ENCODE measurements around the gene PRSS23. TPM values are rescaled to one million over a fixed set of nuclear protein-coding genes. Genes with fewer than 3 reads are reported as not detected.
"Not testable (repeated sequence)": the region's sequence is repeated elsewhere in the genome, so short reads cannot be mapped to it uniquely, and the experiment has no call there.

PRSS23 gene
- total RNA-seq, 4 donors from 2014 or later, result 28.8 to 126 (median 106) TPM

GRCh38 chr11:86816251-86816726 is 15.9 kb downstream of the PRSS23 start:
- intact Hi-C loops (cut with DNase I; ENCODE audit: low total_unique reads), result loop anchor here (5.0 kb wide), 1 partner anchor 359 kb away; no protein-coding TSS in a partner anchor
- H3K4me3 ChIP-seq, result no peak overlapping the region
- H3K9me3 ChIP-seq, result no peaks in the 10 kb centered on the region
- no peak for TF ChIP-seq POLR2A (IDR thresholded peaks at IDR 0.05)
- no peak for TF ChIP-seq CTCF (IDR thresholded peaks at IDR 0.05)
- peak overlapping the region; percentile 77 to 96 for H3K27ac ChIP-seq
- peak in 1 of 2 donors; percentile 54 for DNase-seq
- peaks cover 0 to 9% of the 10 kb centered on the region in 2 donors for H3K4me1 ChIP-seq
- H3K27me3 ChIP-seq, result no peaks in the 10 kb centered on the region
- H3K36me3 ChIP-seq, result no peaks in the 10 kb centered on the region

GRCh38 chr11:86818462-86819192 is 18.3 kb downstream of the PRSS23 start:
- Histone ChIP-seq H3K4me1 (peaks cover 0 to 9% of the 10 kb centered on the region in 2 donors), H3K4me3 (no peak overlapping the region), H3K27ac (peak overlapping the region; percentile 77 to 96), H3K36me3 (no peaks in the 10 kb centered on the region), H3K27me3 (no peaks in the 10 kb centered on the region), H3K9me3 (no peaks in the 10 kb centered on the region)
- TF ChIP-seq POLR2A (IDR thresholded peaks at IDR 0.05), result no peak
- TF ChIP-seq CTCF (IDR thresholded peaks at IDR 0.05), result peak; percentile 64 to 88 (median 86)
- intact Hi-C loops (cut with DNase I; ENCODE audit: low total_unique reads), result loop anchor here (5.0 kb wide), 1 partner anchor 361 kb away; no protein-coding TSS in a partner anchor
- DNase-seq, result no peak

GRCh38 chr11:86824139-86824538 is 23.8 kb downstream of the PRSS23 start:
- H3K36me3 ChIP-seq; H3K27ac ChIP-seq; H3K4me1 ChIP-seq; DNase-seq; H3K9me3 ChIP-seq; intact Hi-C loops (cut with DNase I; ENCODE audit: low total_unique reads); H3K4me3 ChIP-seq; H3K27me3 ChIP-seq: not testable (repeated sequence)

- intact Hi-C loops (cut with DNase I; ENCODE audit: low total_unique reads); DNase-seq; H3K36me3 ChIP-seq; H3K27me3 ChIP-seq; H3K4me3 ChIP-seq; H3K4me1 ChIP-seq; H3K27ac ChIP-seq; H3K9me3 ChIP-seq: not testable (repeated sequence)
Observed at GRCh38 chr11:86834376-86834775, 34.0 kb downstream of the PRSS23 start.

- H3K36me3 ChIP-seq; intact Hi-C loops (cut with DNase I; ENCODE audit: low total_unique reads); H3K27me3 ChIP-seq; H3K4me1 ChIP-seq; H3K9me3 ChIP-seq; H3K4me3 ChIP-seq; DNase-seq; H3K27ac ChIP-seq: not testable (repeated sequence)
Observed at GRCh38 chr11:86844762-86845508, 44.6 kb downstream of the PRSS23 start.

GRCh38 chr11:86848132-86848531 is 47.8 kb downstream of the PRSS23 start:
- H3K27ac ChIP-seq, result no peak overlapping the region
- no peaks in the 10 kb centered on the region for H3K27me3 ChIP-seq
- no peak for DNase-seq

More at GRCh38 chr11:86848132-86848531, 47.8 kb downstream of the PRSS23 start:
- TF ChIP-seq CTCF (IDR thresholded peaks at IDR 0.05) (no peak), POLR2A (IDR thresholded peaks at IDR 0.05) (no peak)
- H3K36me3 ChIP-seq, result no peaks in the 10 kb centered on the region
- H3K4me3 ChIP-seq, result no peak overlapping the region
- intact Hi-C loops (cut with DNase I; ENCODE audit: low total_unique reads), result no loop called here
- no peaks in the 10 kb centered on the region for H3K4me1 ChIP-seq
- no peaks in the 10 kb centered on the region for H3K9me3 ChIP-seq
